Islet precursor cell (in vitro differentiated cells): ENCODE measurements around the gene BCAT1.
A peak's percentile ranks its signal among the peaks of the same experiment; 100 is the strongest.

Source experiments
- DNase-seq: peaks from one replicate; pipeline ENCODE4 v3.0.0-alpha.2; 2018

Gene BCAT1

GRCh38 chr12:24798335-24798734, 150.6 kb downstream of the BCAT1 start:
- DNase-seq, result no peak

- no peak for DNase-seq
These were observed 151.0 kb downstream of the BCAT1 start for GRCh38 chr12:24797901-24798300.

- DNase-seq, result no peak
These were observed 152.0 kb downstream of the BCAT1 start for GRCh38 chr12:24796876-24797275.

DNA sequence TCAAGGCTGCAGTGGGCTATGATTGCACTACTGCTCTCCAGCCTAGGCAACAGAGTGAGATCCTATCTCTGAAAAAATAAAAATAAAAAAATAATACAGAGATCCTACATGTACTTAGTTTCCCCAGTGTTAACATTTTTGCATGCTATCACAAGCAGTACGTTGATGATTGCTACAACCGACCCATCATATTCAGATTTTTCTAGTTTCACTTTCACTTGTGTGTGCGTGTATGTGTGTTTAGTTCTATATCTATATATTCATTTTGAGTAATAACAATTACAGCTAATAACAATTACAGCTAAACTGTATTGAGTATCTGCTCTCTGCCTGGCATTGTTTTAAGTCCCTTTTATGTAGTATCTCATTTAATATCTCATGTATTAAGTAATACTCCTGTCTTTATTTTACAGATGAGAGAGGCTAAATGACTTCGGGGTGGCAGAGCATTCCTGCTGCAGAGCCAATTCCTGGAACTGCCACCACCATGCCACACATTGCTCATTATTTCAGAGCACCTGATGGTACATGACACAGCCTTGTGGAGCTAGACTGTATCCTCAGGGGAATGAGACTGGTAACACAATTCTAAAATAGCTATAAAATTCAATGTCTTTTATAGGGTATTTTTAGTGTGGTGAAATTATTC, 153.1 kb downstream of the BCAT1 start:
- no peak for DNase-seq

DNA sequence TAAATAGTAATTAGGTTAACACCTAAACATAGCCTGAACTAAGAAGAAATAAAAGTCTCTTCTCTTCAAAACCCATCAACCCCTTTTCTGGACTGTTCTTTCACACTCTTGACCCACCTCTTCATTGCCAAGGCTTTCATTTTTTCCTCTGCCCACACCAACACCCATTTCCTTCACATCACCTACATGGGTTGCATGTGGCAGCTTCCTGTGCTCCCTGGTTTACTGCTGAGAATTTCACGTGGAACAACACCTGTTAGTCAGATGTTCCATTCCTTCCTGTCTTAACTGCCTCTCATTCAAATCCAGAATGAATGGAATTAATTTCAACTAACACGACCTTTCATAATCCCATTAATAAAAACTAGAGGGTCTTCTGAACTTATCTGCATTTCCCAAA, 157.3 kb downstream of the BCAT1 start:
- no peak for DNase-seq

DNA sequence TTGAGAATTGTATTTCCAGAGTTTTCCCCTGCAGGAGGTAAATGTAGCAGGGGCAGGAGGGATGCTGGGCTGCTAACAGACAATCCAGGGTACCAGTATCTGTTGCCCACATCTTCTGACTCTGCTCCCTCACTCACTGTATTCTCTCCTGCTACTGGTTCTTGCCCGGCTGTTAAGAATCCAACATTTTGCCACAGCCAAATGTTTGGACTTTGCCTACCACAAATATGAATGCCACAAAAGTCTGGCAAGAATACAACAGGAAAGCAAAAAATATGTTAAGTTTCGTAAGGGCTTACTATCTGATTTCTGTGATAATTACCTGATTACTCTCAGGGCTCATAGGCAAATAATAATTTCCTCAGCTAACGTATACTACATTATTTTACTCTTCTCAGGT, 160.0 kb downstream of the BCAT1 start:
- DNase-seq, result no peak

DNA sequence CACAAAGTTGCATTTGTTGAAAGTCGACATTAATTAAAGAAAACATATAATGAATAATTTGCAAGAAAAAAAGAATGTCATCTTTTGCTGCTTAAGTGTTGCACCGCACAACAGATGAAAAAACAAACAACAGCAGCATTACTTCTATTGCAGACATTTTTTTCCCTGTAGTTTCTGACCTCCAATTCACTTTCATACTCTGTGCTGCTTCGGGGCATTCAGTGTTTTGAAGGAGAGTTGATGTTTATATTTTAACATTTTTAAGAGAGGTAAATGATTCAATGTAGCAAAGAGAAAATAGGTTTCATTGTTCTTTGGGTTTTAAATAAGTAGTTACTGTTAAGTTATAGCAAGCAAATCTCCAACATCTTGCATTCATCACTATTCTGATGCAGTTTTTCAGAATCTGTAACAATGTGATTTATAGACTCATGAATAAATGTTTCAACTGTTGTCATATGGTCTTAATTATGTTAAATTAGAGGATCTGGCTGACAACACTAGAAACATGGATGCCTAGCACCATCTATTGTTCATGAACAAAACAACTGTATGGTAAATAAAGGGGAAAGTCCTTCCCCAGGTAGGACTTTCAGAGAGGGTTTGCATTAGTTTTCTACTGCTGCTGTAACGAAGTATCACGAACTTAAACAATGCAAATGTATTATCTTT, 168.1 kb downstream of the BCAT1 start:
- DNase-seq, result no peak

DNA sequence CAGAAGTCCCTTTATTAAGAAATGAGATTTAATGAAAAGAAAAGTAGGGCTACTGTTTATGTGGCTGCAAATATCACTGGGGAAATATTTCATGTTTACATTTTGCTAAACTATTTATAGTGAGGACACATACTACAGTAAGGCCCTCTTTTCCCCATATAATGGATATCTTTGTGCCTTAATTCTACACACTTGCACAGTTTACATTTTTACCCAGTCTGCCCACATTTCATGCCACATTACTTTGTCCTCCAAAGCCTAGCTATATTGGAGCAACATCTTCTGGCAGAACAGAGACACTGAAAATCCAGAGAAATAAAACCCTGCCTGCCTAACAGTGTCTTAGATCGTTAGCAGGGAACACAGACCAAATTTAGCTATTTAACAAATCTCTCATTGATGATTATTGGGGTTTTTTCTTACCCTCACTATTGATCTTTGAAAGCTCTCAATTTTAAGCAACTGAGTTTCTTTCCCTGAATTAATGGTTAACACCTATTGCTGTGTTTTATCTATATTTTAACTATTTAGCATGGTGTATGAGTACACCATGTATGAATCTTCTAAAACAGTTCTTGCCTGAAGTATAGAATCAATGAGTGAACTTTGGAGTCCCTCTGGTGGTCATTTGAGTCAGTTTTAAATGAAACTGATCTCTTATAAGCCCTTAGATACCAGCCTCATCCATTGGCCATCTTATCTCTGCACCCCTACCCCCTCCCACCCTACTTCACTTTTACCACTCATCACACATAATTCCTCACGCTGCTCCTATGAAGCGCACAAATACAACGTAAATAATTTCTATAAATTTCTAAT, 170.2 kb downstream of the BCAT1 start:
- DNase-seq, result no peak

DNA sequence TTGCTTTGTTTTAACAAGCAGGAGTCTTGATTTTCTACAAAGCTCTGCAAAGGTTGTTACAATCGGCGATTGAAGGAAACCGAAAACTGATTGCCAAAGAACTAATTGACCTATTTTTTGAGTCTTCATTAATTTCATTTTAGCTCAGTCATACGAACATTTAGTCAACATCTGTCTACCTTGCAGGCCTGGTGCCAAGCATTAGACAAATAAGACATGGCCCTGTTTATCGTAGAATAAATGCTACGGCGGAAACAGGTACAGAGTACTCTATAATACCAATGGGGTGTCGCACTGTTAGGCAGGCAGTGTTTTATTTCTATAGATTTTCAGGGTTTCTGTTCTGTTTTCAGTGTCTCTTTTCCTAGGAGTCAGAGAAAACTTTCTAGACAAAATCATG, 171.5 kb downstream of the BCAT1 start:
- DNase-seq, result no peak

- DNase-seq, result no peak
These were observed 172.0 kb downstream of the BCAT1 start for GRCh38 chr12:24776861-24777260.

DNA sequence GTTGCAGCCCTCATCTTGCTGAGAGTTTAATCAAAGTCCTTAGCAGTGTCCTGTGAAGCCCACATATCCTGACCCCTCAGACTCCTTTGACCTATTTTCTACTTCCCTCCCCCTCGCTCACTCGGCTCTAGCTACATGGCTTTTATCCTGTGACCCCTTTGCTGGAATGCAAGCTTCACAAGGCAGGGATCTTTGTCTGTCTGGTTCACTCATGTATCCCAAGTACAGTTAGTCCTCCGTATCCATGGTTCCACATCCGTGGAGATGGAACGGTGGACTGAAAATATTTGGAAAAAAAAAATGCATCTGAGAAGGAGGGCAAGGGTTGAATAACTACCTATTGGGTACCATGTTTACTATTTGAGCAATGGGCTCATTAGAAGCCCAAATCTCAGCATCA, 173.8 kb downstream of the BCAT1 start:
- no peak for DNase-seq

GRCh38 chr12:24773996-24774395, 174.9 kb downstream of the BCAT1 start:
- DNase-seq, result no peak

- DNase-seq, result no peak
These were observed 176.1 kb downstream of the BCAT1 start for GRCh38 chr12:24772813-24773212.

- DNase-seq, result no peak
These were observed 178.1 kb downstream of the BCAT1 start for GRCh38 chr12:24770821-24771220.

- no peak for DNase-seq
These were observed 178.6 kb downstream of the BCAT1 start for GRCh38 chr12:24770334-24770733.

DNA sequence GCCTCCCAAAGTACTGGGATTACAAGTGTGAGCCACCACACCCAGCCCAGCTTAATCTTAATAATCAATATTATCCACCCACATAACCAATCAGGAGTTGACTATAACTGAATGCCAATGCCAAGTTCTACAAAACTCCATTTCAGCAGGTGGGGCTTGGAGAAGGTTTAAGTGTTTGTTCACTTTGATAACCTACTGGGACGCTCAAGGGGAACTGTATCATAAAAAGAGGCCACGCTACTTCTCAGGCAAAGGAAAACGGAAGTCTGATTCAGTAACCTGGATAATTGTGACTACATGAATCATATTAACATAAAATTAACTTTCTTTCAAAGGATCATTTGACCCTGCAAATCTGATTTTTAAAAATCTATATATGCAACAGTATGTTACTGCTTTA, 179.2 kb downstream of the BCAT1 start:
- DNase-seq, result no peak

DNA sequence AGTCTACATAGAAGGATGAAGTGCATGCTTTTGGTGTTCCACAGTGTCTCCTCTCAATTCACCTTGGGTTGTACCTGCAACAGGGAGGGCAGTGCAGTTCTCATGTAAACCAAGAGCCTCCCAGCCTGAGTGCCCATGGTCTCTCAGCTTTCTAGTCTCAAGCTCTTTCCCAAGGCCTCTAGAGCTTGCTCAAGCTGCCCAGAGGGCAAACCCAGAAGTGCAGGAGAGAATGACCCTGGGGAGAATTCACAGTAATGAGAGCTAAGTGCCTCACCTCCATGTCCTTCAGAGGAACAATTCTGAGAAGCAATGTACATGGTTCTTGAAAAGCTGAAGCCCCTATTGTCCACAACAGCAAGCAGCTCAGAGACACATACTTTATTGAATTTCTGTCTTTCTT, 180.5 kb downstream of the BCAT1 start:
- DNase-seq, result no peak

GRCh38 chr12:24767016-24767415, 181.9 kb downstream of the BCAT1 start:
- DNase-seq, result no peak

- DNase-seq, result no peak
These were observed 184.2 kb downstream of the BCAT1 start for GRCh38 chr12:24764712-24765111.

- DNase-seq, result no peak
These were observed 188.1 kb downstream of the BCAT1 start for GRCh38 chr12:24760606-24761378.

GRCh38 chr12:24760162-24760561, 188.7 kb downstream of the BCAT1 start:
- DNase-seq, result peak; percentile 76
